Measurements from ENCODE around the gene KNL1.
"Not testable (repeated sequence)": the region's sequence is repeated elsewhere in the genome, so short reads cannot be mapped to it uniquely, and the experiment has no call there.

Gene KNL1, protein sequence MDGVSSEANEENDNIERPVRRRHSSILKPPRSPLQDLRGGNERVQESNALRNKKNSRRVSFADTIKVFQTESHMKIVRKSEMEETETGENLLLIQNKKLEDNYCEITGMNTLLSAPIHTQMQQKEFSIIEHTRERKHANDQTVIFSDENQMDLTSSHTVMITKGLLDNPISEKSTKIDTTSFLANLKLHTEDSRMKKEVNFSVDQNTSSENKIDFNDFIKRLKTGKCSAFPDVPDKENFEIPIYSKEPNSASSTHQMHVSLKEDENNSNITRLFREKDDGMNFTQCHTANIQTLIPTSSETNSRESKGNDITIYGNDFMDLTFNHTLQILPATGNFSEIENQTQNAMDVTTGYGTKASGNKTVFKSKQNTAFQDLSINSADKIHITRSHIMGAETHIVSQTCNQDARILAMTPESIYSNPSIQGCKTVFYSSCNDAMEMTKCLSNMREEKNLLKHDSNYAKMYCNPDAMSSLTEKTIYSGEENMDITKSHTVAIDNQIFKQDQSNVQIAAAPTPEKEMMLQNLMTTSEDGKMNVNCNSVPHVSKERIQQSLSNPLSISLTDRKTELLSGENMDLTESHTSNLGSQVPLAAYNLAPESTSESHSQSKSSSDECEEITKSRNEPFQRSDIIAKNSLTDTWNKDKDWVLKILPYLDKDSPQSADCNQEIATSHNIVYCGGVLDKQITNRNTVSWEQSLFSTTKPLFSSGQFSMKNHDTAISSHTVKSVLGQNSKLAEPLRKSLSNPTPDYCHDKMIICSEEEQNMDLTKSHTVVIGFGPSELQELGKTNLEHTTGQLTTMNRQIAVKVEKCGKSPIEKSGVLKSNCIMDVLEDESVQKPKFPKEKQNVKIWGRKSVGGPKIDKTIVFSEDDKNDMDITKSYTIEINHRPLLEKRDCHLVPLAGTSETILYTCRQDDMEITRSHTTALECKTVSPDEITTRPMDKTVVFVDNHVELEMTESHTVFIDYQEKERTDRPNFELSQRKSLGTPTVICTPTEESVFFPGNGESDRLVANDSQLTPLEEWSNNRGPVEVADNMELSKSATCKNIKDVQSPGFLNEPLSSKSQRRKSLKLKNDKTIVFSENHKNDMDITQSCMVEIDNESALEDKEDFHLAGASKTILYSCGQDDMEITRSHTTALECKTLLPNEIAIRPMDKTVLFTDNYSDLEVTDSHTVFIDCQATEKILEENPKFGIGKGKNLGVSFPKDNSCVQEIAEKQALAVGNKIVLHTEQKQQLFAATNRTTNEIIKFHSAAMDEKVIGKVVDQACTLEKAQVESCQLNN (N-terminal part only)

GRCh38 chr15:40593588-40594428 is at the start of gene KNL1:
Gene KNL1 (plus strand): TSS chr15:40594249. CDS start chr15:40602932, 8,683 bp downstream.
- ATAC-seq (peak; percentile 84), DNase-seq (peak; percentile 90)

DNA sequence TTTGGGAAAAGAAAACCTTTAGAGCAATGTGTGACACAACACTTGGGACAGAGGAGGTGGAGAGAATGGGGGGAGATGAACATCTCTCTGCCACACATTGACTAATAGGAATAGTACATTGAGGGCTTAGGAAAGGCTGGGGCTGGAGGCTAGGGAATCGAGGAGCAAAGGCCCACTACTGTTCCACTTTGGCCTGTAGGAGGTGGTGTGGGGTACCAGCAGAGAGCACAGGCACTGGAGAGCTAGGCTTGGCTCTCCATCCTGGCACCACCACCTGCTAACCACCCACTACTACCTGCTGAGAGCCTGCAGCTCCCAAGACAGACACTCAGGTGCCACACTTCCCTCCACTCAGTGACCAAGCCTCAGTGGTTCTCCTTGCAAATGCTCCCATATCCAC is 48.6 kb upstream of the KNL1 start:
- DNase-seq (no peak), ATAC-seq (no peak)

DNA sequence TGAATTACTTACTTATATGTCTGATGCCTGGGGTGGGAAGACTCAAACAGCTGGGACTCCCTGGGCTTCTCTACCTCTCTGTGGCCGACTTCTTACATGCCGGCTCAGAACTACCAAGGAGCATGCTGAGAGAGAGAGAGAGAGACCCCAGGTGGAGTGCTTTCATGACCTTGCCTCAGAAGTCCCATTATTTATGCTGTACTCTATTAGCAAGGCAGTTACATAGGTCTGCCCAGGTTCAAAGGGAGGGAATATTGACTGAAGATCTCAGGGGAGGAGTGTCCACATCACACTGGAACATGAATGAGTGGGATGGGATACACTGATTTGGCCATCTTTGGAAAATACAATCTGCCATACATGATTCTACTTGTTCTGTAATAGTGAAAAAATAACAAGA is 45.4 kb upstream of the KNL1 start:
- ATAC-seq (no peak), DNase-seq (no peak)

DNA sequence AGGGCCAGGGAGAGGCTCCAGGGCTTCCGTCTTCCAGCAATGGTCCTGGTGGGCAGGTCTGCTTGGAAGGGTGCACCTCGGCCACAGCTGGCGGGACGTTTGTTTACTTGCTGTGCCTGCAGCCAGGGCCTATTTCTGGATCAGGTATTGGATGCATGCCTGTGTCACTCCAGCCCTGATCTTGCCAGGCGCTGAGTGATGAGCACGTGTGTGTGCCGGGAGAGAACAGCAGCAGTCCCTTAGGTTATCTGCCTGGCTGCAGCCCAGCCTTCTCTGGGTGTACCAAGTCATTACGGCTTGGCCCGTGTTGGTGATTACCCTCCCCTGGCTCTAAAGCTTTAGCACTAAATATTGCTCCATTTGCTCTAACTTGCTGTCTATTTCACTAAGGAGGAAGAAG is 44.2 kb upstream of the KNL1 start:
- no peak for ATAC-seq
- DNase-seq = no peak

DNA sequence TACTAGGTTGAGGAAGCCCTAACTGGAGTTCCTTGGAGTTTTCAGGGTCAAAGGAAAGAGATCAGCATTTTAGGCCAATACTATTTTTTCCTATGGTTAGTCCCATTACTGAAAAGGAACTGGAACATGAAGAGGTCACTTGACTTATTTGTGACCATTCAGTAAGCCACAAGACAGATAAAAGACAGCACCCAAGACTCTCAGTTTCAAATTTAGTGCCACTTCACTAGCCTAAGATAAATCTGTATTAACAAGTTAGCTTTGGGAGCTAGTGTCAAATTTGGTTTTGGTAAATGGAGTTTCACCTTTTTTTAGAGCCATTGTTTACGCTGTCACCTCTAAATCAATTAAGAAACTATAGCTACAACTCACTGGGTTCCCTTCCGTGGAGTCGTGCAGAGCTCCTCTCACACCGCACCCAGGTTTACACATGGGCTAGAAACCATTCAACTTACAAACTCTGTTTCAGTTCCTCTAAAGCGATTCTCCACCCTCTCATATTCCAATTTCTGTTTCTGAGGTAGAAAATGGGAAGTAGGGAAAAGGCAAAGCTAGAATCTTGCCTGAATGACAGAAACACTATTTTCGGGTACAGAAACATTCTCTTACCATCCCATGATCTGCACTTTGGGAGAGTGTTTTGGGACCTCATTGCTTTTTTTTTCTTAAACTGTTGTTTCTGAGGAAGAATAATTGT is 43.6 kb upstream of the KNL1 start:
- ATAC-seq (peak; percentile 25), DNase-seq (no peak)

DNA sequence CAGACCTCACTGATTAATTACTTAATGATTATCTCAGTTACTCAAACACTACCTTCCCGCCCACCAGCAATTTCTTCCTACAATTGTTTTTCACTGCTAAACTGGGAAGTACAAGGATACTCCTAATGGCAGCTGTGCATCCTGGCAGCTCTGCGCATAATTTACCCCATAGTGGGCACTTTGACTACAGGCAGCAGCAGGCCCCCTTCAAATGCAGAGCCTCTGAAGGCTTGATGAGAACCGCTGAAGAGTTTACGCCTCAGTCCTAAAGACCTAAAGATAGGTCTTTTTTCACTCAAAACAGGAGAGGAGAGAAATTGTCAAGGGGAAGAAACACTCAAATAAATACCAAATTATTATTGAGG is 39.9 kb upstream of the KNL1 start:
- no peak for DNase-seq
- no peak for ATAC-seq

GRCh38 chr15:40555876-40556275 is 38.2 kb upstream of the KNL1 start:
- ATAC-seq = no peak
- DNase-seq = no peak

DNA sequence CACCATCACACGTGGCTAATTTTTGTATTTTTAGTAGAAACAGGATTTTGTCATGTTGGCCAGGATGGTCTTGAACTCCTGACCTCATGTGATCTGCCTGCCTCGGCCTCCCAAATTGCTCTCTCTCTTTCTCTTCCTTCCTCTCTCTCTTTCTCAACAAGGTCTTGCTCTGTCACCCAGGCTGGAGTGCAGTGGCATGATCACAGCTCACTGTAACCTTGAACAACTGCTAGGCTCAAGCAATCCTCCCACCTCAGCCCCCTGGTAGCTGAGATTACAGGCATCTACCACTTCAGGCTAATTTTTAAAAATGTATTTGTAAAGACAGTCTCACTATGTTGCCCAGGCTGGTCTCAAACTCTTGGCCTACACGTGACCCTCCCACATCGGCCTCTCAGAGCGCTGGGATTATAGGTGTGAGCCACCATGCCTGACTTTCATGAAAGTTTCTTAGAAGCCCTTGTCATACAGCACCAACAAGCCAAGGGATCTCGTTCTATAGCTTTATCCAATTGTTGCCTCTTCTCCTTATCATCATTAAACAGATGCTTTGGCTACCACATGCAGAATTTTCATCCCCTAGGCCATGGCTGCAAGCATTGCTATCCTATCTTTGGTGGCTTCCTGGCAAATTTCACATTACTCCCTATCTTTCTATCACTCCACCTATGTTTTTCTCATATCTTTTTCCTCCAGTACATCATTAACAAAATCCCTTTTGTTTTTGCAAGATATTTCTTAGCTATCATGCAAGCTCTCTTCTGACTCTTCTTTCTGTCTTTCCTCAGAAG is 34.9 kb upstream of the KNL1 start:
- DNase-seq = no peak
- ATAC-seq = no peak

GRCh38 chr15:40562691-40563090 is 31.4 kb upstream of the KNL1 start:
- ATAC-seq = no peak
- DNase-seq = no peak

DNA sequence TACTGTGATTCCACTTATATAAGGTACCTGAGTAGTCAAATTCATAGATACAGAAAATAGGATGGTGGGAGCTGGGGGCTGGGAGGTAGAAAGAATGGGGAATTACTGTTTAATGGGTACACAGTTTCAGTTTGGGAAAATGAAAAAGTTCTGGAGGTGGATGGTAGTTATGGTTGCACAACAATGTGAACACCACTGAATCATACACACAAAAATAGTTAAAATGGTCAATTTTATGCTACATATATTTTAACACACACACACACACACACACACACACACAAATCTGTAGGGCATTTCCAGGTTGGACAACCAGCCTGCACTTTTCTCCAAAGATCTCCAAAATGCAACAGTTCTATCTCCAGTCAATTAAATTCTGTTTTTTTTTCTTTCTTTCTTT is 30.6 kb upstream of the KNL1 start:
- DNase-seq (no peak), ATAC-seq (no peak)

DNA sequence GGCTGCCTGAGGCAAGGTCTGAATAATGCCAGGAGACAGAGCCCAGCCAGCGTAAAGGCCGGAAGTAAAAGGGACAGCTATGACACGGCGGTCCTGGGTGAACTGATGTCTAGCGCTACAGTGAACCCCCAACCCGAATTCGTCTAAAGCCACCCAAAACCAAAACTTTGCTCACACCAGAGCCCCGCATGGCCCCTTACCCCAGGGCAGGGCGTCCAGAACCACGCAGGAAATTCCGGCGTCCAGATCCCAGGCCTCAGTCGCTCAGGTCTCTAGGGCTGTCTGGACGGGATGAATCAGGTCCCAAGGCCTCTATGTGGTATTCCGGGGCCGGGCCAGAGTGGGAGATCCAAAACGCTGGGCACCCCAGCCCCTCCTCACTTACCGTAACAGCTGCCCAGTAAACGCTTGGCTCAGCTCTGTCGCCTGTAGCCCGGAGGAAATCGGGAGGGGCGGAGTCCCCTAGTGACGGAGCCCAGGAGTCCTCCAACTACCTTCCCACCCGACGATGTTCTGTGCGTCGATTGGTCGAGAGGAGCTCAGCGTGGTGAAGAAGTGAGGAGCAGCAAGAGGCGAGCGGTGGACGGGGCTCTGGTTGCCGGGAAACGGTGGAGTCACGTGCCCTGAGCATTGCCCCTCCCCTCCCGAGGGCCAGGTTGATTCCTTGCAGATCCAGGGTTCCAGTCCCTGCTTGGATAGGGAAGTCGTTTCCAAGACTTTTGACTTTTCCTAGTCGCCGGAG is 29.3 kb upstream of the KNL1 start, which contains the start of gene CCDC32:
Gene CCDC32, minus strand, starts transcription at position 452 of the 742 bp plus-strand sequence. CDS start 2,027 bp downstream, outside the sequence.
- ATAC-seq = peak; percentile 97
- DNase-seq = peak; percentile 93

DNA sequence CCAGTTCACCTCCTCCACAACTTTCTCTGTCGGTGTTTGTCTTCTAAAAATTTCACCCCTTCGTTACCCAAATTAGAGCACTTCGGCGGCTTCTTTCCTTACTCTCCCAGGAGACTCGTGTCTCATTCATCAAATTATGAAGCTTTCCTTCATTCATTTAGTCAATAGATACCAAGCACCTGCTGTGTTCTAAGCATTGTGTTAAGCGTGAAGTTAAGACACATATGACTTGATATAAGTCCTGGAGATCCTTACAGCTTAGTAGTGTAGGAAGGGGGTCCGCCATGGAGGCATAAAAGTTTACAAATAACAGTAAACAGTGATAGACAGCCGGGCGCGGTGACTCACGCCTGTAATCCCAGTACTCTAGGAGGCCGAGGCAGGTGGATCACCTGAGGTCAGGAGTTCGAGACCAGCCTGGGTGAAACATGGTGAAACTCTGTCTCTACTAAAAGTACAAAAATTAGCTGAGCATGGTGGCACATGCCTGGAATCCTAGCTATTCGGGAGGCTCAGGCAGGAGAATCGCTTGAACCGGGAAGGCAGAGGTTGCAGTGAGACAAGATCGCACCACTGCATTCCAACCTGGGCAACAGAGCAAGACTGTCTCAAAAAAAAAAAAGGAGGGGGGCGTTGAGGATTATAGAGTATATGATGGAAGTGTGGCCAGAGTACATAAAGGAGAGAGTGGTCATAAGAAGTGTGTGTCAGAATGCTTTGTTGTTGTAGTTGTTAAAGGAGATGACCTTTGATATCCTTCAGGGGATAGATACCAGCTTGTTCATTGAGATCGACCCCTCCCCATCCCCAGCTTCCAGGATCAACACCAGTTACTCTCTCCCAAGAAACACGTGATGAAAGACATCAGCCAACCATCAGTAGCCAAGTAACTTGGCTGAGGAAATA is 28.5 kb upstream of the KNL1 start:
- DNase-seq (no peak), ATAC-seq (no peak)

GRCh38 chr15:40567111-40567510 is 26.9 kb upstream of the KNL1 start:
- DNase-seq = no peak
- ATAC-seq = no peak

DNA sequence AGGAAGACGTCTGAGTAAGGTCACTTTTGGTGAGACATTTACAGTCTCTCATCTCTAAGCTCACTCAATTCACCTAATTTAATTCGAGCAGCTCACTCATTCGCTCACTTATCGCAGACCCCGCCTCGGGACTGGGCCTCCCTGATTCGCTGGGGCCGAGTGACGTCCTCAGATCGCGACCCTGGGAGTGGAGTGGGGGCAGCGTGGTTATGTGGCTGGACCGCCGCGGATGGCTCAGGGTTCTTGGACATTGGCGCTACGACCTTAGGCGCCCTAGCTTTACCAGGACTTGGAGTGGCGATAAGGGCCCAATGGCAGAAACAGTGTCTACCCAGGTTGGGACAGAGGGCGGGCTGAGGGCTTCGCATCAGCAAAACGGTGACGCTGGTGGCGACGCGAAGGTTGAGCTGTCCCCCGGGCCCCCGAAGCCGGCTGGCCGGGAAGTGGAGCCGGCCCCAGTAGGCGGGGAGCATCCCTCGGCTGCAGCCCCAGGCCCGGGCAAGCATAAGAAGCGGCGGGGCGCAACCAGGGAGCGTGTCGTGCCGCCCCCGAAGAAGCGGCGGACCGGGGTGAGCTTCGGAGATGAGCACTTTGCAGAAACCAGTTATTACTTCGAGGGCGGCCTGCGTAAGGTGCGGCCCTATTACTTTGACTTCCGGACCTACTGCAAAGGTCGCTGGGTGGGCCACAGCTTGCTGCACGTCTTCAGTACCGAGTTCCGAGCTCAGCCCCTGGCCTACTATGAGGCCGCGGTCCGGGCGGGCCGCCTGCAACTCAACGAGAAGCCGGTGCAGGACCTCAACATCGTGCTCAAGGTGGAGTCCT is 24.7 kb upstream of the KNL1 start, which contains the start of gene RPUSD2:
Gene RPUSD2, plus strand, starts transcription at position 171 of the 825 bp plus-strand sequence. Its CDS starts 39 bp downstream, at position 210.
- DNase-seq (peak; percentile 97), ATAC-seq (peak; percentile 74)

- ATAC-seq (peak; percentile 19), DNase-seq (no peak)
Measured at GRCh38 chr15:40575113-40575512, 18.9 kb upstream of the KNL1 start.

- not testable (repeated sequence) for ATAC-seq, DNase-seq
Measured at GRCh38 chr15:40576914-40577313, 17.1 kb upstream of the KNL1 start.

- ATAC-seq (no peak), DNase-seq (no peak)
Measured at GRCh38 chr15:40578892-40579291, 15.2 kb upstream of the KNL1 start.

Data from stimulated activated naive CD8-positive, alpha-beta T cell treated with anti-CD3 and anti-CD28 coated beads, Interleukin-15, Interleukin-2, amounts not matched to agents 100 U/mL and 50 U/mL, for 24 hours (primary cell).